ENCODE measurements around the gene NPB.

GRCh38 chr17:81933178-81933699 is 31.2 kb downstream of the NPB start:
- TF ChIP-seq CTCF (IDR thresholded peaks at IDR 0.05) (no peak), POLR2A (IDR thresholded peaks at IDR 0.05) (no peak)

All from adrenal gland (tissue), 5 donors.